Measurements from ENCODE around the gene PDZK1.
"Not testable (repeated sequence)": the region's sequence is repeated elsewhere in the genome, so short reads cannot be mapped to it uniquely, and the experiment has no call there.

PDZK1 gene

GRCh38 chr1:145707183-145707867, at the start of gene PDZK1:
Gene PDZK1, minus strand, starts transcription at chr1:145707368. Its CDS starts 19,347 bp downstream, at chr1:145688021.
- no peaks in the 10 kb centered on the region for H3K4me1 ChIP-seq (ENCODE audit: control insufficient read depth, insufficient read depth, low read length)
- no peaks in the 10 kb centered on the region for H3K36me3 ChIP-seq (ENCODE audit: control insufficient read depth, insufficient read depth, low read length)
- no peaks in the 10 kb centered on the region for H3K9me3 ChIP-seq (ENCODE audit: control insufficient read depth, insufficient read depth, low read length)
- H3K9ac ChIP-seq (ENCODE audit: low read depth, low read length): no peak within 1 kb of the TSS
- H3K27me3 ChIP-seq (ENCODE audit: control insufficient read depth, insufficient read depth, low read length): no peaks in the 10 kb centered on the region
- no peak within 1 kb of the TSS for H3K4me3 ChIP-seq (ENCODE audit: low read depth, low read length)

DNA sequence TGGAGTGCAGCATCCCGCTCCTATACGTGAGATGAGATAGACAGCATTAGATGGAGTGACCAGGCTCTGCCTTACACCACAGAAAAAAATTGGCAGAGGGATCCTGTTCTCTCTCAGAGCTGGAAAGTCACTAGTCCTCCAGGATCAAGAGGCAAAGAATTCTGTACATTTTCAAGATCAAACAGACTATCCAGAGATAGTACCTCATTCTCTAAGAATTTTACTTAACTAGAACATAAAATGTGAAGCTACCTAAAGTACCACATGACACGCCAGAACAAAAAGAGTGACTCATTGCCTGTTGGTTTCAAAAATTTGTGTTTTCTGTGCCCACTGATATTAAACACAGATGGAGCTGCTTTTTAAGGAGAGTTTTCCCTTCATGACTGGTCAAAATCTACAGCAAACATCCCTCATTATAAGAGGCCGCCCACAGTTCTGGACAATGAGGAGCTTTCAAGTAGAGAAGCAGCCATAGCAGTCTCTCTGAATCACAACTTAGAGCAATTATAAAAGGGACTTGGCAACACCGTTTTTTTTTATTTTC, 44.4 kb upstream of the PDZK1 start:
- Histone ChIP-seq H3K27me3 (ENCODE audit: control insufficient read depth, insufficient read depth, low read length) (no peaks in the 10 kb centered on the region), H3K36me3 (ENCODE audit: control insufficient read depth, insufficient read depth, low read length) (no peaks in the 10 kb centered on the region), H3K4me3 (ENCODE audit: low read depth, low read length) (no peak overlapping the region), H3K4me1 (ENCODE audit: control insufficient read depth, insufficient read depth, low read length) (no peaks in the 10 kb centered on the region), H3K9ac (ENCODE audit: low read depth, low read length) (no peak overlapping the region), H3K9me3 (ENCODE audit: control insufficient read depth, insufficient read depth, low read length) (no peaks in the 10 kb centered on the region)

- Histone ChIP-seq H3K9ac (ENCODE audit: low read depth, low read length) (no peak overlapping the region), H3K4me1 (ENCODE audit: control insufficient read depth, insufficient read depth, low read length) (no peaks in the 10 kb centered on the region), H3K4me3 (ENCODE audit: low read depth, low read length) (no peak overlapping the region), H3K9me3 (ENCODE audit: control insufficient read depth, insufficient read depth, low read length) (no peaks in the 10 kb centered on the region), H3K36me3 (ENCODE audit: control insufficient read depth, insufficient read depth, low read length) (no peaks in the 10 kb centered on the region), H3K27me3 (ENCODE audit: control insufficient read depth, insufficient read depth, low read length) (no peaks in the 10 kb centered on the region)
Measured at GRCh38 chr1:145750426-145750825, 43.3 kb upstream of the PDZK1 start.

- H3K27me3 ChIP-seq (ENCODE audit: control insufficient read depth, insufficient read depth, low read length): no peaks in the 10 kb centered on the region
- H3K9ac ChIP-seq (ENCODE audit: low read depth, low read length): no peak overlapping the region
- H3K4me1 ChIP-seq (ENCODE audit: control insufficient read depth, insufficient read depth, low read length): no peaks in the 10 kb centered on the region
- H3K36me3 ChIP-seq (ENCODE audit: control insufficient read depth, insufficient read depth, low read length): no peaks in the 10 kb centered on the region
- H3K4me3 ChIP-seq (ENCODE audit: low read depth, low read length): no peak overlapping the region
- H3K9me3 ChIP-seq (ENCODE audit: control insufficient read depth, insufficient read depth, low read length): no peaks in the 10 kb centered on the region
Measured at GRCh38 chr1:145747398-145748247, 40.5 kb upstream of the PDZK1 start.

- Histone ChIP-seq H3K9me3 (ENCODE audit: control insufficient read depth, insufficient read depth, low read length) (no peaks in the 10 kb centered on the region), H3K27me3 (ENCODE audit: control insufficient read depth, insufficient read depth, low read length) (no peaks in the 10 kb centered on the region), H3K4me3 (ENCODE audit: low read depth, low read length) (no peak overlapping the region), H3K4me1 (ENCODE audit: control insufficient read depth, insufficient read depth, low read length) (no peaks in the 10 kb centered on the region), H3K36me3 (ENCODE audit: control insufficient read depth, insufficient read depth, low read length) (no peaks in the 10 kb centered on the region), H3K9ac (ENCODE audit: low read depth, low read length) (no peak overlapping the region)
Measured at GRCh38 chr1:145740269-145740668, 33.1 kb upstream of the PDZK1 start.

GRCh38 chr1:145736191-145736590, 29.0 kb upstream of the PDZK1 start:
- Histone ChIP-seq H3K4me3 (ENCODE audit: low read depth, low read length) (no peak overlapping the region), H3K9me3 (ENCODE audit: control insufficient read depth, insufficient read depth, low read length) (no peaks in the 10 kb centered on the region)

GRCh38 chr1:145730900-145731299, 23.7 kb upstream of the PDZK1 start:
- Histone ChIP-seq H3K4me3 (ENCODE audit: low read depth, low read length) (no peak overlapping the region), H3K9ac (ENCODE audit: low read depth, low read length) (no peak overlapping the region), H3K27me3 (ENCODE audit: control insufficient read depth, insufficient read depth, low read length) (no peaks in the 10 kb centered on the region), H3K36me3 (ENCODE audit: control insufficient read depth, insufficient read depth, low read length) (no peaks in the 10 kb centered on the region), H3K9me3 (ENCODE audit: control insufficient read depth, insufficient read depth, low read length) (no peaks in the 10 kb centered on the region), H3K4me1 (ENCODE audit: control insufficient read depth, insufficient read depth, low read length) (no peaks in the 10 kb centered on the region)

More at GRCh38 chr1:145736191-145736590, 29.0 kb upstream of the PDZK1 start:
- Histone ChIP-seq H3K9ac (ENCODE audit: low read depth, low read length) (no peak overlapping the region), H3K27me3 (ENCODE audit: control insufficient read depth, insufficient read depth, low read length) (no peaks in the 10 kb centered on the region), H3K4me1 (ENCODE audit: control insufficient read depth, insufficient read depth, low read length) (no peaks in the 10 kb centered on the region), H3K36me3 (ENCODE audit: control insufficient read depth, insufficient read depth, low read length) (no peaks in the 10 kb centered on the region)

- H3K4me3 ChIP-seq (ENCODE audit: low read depth, low read length): no peak overlapping the region
- no peaks in the 10 kb centered on the region for H3K4me1 ChIP-seq (ENCODE audit: control insufficient read depth, insufficient read depth, low read length)
- no peaks in the 10 kb centered on the region for H3K9me3 ChIP-seq (ENCODE audit: control insufficient read depth, insufficient read depth, low read length)
- no peak overlapping the region for H3K9ac ChIP-seq (ENCODE audit: low read depth, low read length)
- no peaks in the 10 kb centered on the region for H3K27me3 ChIP-seq (ENCODE audit: control insufficient read depth, insufficient read depth, low read length)
- no peaks in the 10 kb centered on the region for H3K36me3 ChIP-seq (ENCODE audit: control insufficient read depth, insufficient read depth, low read length)
Measured at GRCh38 chr1:145730467-145730866, 23.3 kb upstream of the PDZK1 start.

DNA sequence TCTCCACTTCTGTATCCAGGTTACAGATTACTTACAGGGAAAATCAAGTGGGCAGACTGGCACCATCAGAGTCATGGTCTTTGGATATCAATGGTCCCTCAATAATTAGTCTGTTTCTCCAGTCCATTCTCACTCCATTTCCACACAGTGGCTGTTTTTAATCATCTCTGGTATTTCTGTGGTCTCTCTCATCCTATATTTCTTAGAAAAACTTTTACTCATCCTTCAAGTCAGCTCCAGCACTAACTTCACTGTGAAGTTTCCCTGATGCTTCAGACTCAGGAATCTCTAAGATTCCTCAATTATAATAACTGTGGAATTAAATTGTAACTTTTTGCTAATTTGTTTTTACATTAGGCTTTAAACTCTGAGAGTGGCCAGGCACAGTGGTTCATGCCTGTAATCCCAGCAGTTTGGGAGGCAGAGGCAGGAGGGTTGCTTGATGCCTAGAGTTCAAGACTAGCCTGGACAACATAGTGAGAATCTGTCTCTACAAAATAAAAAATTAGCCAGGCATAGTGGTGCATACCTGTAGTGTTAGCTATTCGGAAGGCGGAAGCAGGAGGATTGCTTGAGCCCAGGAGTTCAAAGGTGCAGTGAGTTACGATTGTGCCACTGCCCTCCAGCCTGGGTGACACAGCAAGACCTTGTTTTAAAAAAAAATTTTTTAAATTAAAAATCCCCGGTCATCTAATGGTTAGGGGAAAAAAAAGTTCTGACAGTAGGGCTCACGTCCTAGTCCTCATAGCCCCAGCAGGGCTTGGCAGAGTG, 22.7 kb upstream of the PDZK1 start:
- no peaks in the 10 kb centered on the region for H3K9me3 ChIP-seq (ENCODE audit: control insufficient read depth, insufficient read depth, low read length)
- H3K4me3 ChIP-seq (ENCODE audit: low read depth, low read length): no peak overlapping the region
- no peaks in the 10 kb centered on the region for H3K4me1 ChIP-seq (ENCODE audit: control insufficient read depth, insufficient read depth, low read length)
- no peaks in the 10 kb centered on the region for H3K27me3 ChIP-seq (ENCODE audit: control insufficient read depth, insufficient read depth, low read length)
- no peak overlapping the region for H3K9ac ChIP-seq (ENCODE audit: low read depth, low read length)
- H3K36me3 ChIP-seq (ENCODE audit: control insufficient read depth, insufficient read depth, low read length): no peaks in the 10 kb centered on the region

GRCh38 chr1:145729196-145729595, 22.0 kb upstream of the PDZK1 start:
- no peaks in the 10 kb centered on the region for H3K4me1 ChIP-seq (ENCODE audit: control insufficient read depth, insufficient read depth, low read length)
- H3K27me3 ChIP-seq (ENCODE audit: control insufficient read depth, insufficient read depth, low read length): no peaks in the 10 kb centered on the region

GRCh38 chr1:145726193-145726592, 19.0 kb upstream of the PDZK1 start:
- H3K4me3 ChIP-seq (ENCODE audit: low read depth, low read length); H3K27me3 ChIP-seq (ENCODE audit: control insufficient read depth, insufficient read depth, low read length); H3K36me3 ChIP-seq (ENCODE audit: control insufficient read depth, insufficient read depth, low read length); H3K9ac ChIP-seq (ENCODE audit: low read depth, low read length); H3K9me3 ChIP-seq (ENCODE audit: control insufficient read depth, insufficient read depth, low read length); H3K4me1 ChIP-seq (ENCODE audit: control insufficient read depth, insufficient read depth, low read length): not testable (repeated sequence)

More at GRCh38 chr1:145729196-145729595, 22.0 kb upstream of the PDZK1 start:
- Histone ChIP-seq H3K4me3 (ENCODE audit: low read depth, low read length) (no peak overlapping the region), H3K36me3 (ENCODE audit: control insufficient read depth, insufficient read depth, low read length) (no peaks in the 10 kb centered on the region), H3K9me3 (ENCODE audit: control insufficient read depth, insufficient read depth, low read length) (no peaks in the 10 kb centered on the region), H3K9ac (ENCODE audit: low read depth, low read length) (no peak overlapping the region)
